Vagina (tissue), 2 donors: ENCODE measurements around the gene KL. TPM values are rescaled to one million over a fixed set of nuclear protein-coding genes. Genes with fewer than 3 reads are reported as not detected.

ENCODE experiments used
- DNase-seq, 2 donors: peaks; one replicate each; pipeline ENCODE4 v3.0.0-alpha.2; 2017; ENCODE audit errors: extremely low spot score in 2 of 2
- H3K27ac ChIP-seq: fragments of 200-600 bp; sonication (generic); one replicate; pipeline ENCODE4 v1.5.1; 2019
- H3K27me3 ChIP-seq: fragments of 200-600 bp; sonication (generic); one replicate; pipeline ENCODE4 v1.5.1; 2019
- H3K36me3 ChIP-seq, 2 donors: fragments of 200-600 bp; sonication (generic); one replicate each; pipeline ENCODE4 v1.5.1; 2017 to 2019
- H3K4me1 ChIP-seq: fragments of 200-600 bp; sonication (generic); one replicate; pipeline ENCODE4 v1.5.1; 2019
- H3K4me3 ChIP-seq, 2 donors: fragments of 200-600 bp; sonication (generic); 1 replicate in 1 of 2; 2 replicates in 1 of 2; pipeline ENCODE4 v1.5.1; 2016 to 2019
- H3K9me3 ChIP-seq: fragments of 200-600 bp; sonication (generic); one replicate; pipeline ENCODE4 v1.5.1; 2019
- CTCF ChIP-seq, 3 experiments: fragments of 450-650 bp in 2 of 3; fragments of 200-600 bp in 1 of 3; sonication (generic) in 1 of 3; IDR thresholded peaks; one replicate each; pipeline ENCODE4 v1.5.1; 2017 to 2019; ENCODE audit warnings: antibody characterized with exemption in 3 of 3, mild to moderate bottlenecking in 2 of 3, moderate library complexity in 2 of 3
- POLR2A ChIP-seq, 2 donors: fragments of 450-650 bp; IDR thresholded peaks; one replicate each; pipeline ENCODE4 v1.6.1; 2017; ENCODE audit warnings: antibody characterized with exemption in 2 of 2, mild to moderate bottlenecking in 2 of 2, moderate library complexity in 2 of 2
- POLR2AphosphoS5 ChIP-seq, 2 donors: sonication (generic); formaldehyde crosslinking; IDR thresholded peaks; one replicate each; pipeline ENCODE4 v1.9.0; 2017; ENCODE audit warnings: antibody characterized with exemption in 2 of 2, mild to moderate bottlenecking in 2 of 2, low read depth in 1 of 2; ENCODE audit not compliant: insufficient read depth in 1 of 2
- intact Hi-C: fragments of 100-400 bp; cut with DNase I; formaldehyde crosslinking; loops from one replicate; pipeline ENCODE4 v1.15.1; 2023
- total RNA-seq: library from RNA; depleted of rRNA; stranded (reverse); fragments of >200 nt; gene quantifications from one replicate; pipeline ENCODE4 v1.2.3, GENCODE V29; 2016

Gene KL
- total RNA-seq, 1 donor from 2014 or later = 1.7 TPM

DNA sequence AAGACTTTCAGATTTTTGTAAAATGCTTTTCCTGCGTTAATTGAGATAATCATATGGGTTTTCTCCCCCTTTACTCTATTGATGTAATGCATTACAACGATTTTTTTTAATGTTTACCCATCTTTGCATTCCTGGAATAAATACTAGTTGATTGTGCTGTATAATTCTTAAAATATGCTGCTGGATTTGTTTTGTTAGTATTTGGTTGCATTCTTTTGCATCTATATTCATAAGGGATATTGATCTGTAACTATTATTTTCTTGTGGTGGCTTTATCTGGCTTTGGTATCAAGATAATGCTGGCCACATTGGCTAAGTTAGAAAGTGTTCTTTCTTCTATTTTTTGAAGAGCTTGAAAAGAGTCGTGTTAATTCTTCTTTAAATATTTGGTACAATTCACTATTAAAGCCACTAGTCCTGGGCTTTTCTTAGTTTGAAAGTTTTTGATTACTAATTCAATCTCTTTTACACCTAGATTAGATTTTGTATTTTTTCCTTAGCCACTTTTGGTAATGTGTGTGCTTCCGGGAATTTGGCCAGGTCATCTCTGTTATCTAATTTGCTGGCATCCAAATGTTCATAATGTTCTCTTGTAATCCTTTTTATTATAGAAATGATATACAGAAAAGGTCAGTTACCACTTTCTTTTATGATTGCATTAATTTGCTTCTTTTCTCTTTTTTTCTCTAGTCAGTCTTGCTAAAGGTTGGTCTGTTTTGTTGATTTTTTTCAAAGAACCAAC lies 29.8 kb downstream of the KL start:
- DNase-seq = no peak
- Histone ChIP-seq H3K27me3 (no peaks in the 10 kb centered on the region), H3K4me3 (no peak overlapping the region), H3K4me1 (no peaks in the 10 kb centered on the region), H3K36me3 (no peaks in the 10 kb centered on the region), H3K27ac (no peak overlapping the region), H3K9me3 (no peaks in the 10 kb centered on the region)
- intact Hi-C loops = no loop called here
- TF ChIP-seq POLR2A (IDR thresholded peaks at IDR 0.05) (no peak), POLR2AphosphoS5 (IDR thresholded peaks at IDR 0.05; ENCODE audit: insufficient read depth in 1 of 2, low read depth in 1 of 2) (no peak), CTCF (IDR thresholded peaks at IDR 0.05) (no peak)

DNA sequence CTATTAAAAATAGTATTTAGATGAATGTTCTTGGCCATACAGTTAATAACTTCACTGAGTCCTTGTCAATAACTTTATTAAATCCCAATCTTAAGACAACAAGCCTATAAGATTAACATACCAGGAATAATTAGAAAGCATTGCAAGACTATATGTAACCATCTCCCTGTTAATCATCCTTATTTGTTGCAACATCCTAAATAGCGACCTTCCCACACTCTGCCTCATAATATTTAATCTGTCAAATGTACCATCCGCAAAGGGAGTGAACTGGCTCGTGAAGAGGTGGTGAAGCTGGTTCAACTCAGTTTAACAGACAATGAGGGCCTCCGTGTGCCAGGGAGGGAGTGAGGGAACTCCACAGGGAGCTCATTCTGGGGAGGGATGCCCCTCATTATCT lies 33.9 kb downstream of the KL start:
- H3K27me3 ChIP-seq = no peaks in the 10 kb centered on the region
- no peak overlapping the region for H3K27ac ChIP-seq
- DNase-seq = no peak
- H3K9me3 ChIP-seq = no peaks in the 10 kb centered on the region
- H3K4me3 ChIP-seq = no peak overlapping the region
- intact Hi-C loops = no loop called here
- H3K36me3 ChIP-seq = no peaks in the 10 kb centered on the region
- H3K4me1 ChIP-seq = peaks cover 10% of the 10 kb centered on the region
- TF ChIP-seq POLR2A (IDR thresholded peaks at IDR 0.05) = no peak
- no peak for TF ChIP-seq CTCF (IDR thresholded peaks at IDR 0.05)
- no peak for TF ChIP-seq POLR2AphosphoS5 (IDR thresholded peaks at IDR 0.05; ENCODE audit: insufficient read depth in 1 of 2, low read depth in 1 of 2)

DNA sequence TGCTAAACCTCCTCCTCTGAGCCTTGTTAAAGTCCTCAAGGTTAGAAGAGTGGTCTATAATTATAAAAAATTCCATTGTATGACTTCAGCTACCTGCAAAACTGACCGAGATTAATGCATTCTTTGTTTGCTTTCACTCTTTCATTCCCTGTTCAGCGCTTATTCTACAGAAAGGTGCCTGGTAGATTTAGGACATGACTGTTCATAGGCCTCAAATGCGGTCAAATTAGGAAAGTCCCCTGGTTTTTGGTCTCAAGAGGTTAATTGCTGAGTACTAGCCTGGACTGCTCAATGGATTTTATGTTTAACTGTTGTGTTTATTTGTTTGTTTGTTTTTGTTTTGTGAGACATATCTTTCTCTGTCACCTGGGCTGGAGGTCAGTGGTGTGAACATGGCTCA lies 35.4 kb downstream of the KL start:
- no peak overlapping the region for H3K4me3 ChIP-seq
- peak overlapping the region; percentile 45 for H3K27ac ChIP-seq
- no peaks in the 10 kb centered on the region for H3K9me3 ChIP-seq
- intact Hi-C loops = no loop called here
- H3K27me3 ChIP-seq = no peaks in the 10 kb centered on the region
- TF ChIP-seq POLR2A (IDR thresholded peaks at IDR 0.05) = no peak
- TF ChIP-seq POLR2AphosphoS5 (IDR thresholded peaks at IDR 0.05; ENCODE audit: insufficient read depth in 1 of 2, low read depth in 1 of 2) = no peak
- TF ChIP-seq CTCF (IDR thresholded peaks at IDR 0.05) = no peak
- H3K36me3 ChIP-seq = no peaks in the 10 kb centered on the region
- H3K4me1 ChIP-seq = peaks cover 10% of the 10 kb centered on the region
- DNase-seq = no peak

- H3K9me3 ChIP-seq = no peaks in the 10 kb centered on the region
- peak overlapping the region; percentile 45 for H3K27ac ChIP-seq
- peaks cover 10% of the 10 kb centered on the region for H3K4me1 ChIP-seq
- TF ChIP-seq POLR2A (IDR thresholded peaks at IDR 0.05) (no peak), CTCF (IDR thresholded peaks at IDR 0.05) (no peak), POLR2AphosphoS5 (IDR thresholded peaks at IDR 0.05; ENCODE audit: insufficient read depth in 1 of 2, low read depth in 1 of 2) (no peak)
- H3K36me3 ChIP-seq = no peaks in the 10 kb centered on the region
- intact Hi-C loops = no loop called here
- peak overlapping the region in 1 of 2 donors; percentile 3 for H3K4me3 ChIP-seq
- DNase-seq = no peak
- no peaks in the 10 kb centered on the region for H3K27me3 ChIP-seq
These were observed 36.5 kb downstream of the KL start for GRCh38 chr13:33052506-33053280.
